Measurements from ENCODE around the gene ITPR1. TPM values are rescaled to one million over a fixed set of nuclear protein-coding genes. Genes with fewer than 3 reads are reported as not detected.

ITPR1 gene
- total and polyA plus RNA-seq, 3 experiments from 2014 or later: 14.9 to 85.8 (median 82.6) TPM

DNA sequence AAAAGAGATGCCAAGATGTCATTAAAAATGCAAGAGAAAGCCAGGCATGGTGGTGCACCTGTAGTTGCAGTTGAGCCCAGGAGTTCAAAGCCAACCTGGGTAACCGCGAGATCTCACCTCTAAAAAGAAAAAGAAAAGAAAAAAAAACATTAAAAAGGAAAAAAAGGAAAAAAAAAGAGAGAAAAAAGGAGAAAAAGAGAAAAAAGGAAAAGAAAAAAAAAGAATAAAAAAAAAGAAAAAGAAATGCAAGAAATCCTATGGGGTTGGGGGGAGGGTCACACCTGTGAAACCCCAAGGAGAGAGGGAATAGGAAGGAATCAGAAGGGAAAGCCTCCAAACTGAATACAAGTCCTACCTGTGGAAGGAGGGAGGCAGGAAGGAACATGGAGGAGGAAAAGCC is 20.8 kb upstream of the ITPR1 start:
- peaks cover 4% of the 10 kb centered on the region for H3K4me1 ChIP-seq (ENCODE audit: insufficient read depth, low read length)
- Mint-ChIP-seq H3K9me3 (no peaks in the 10 kb centered on the region), H3K4me3 (no peak overlapping the region), H3K27me3 (peaks cover 2 to 23% of the 10 kb centered on the region in 2 donors), H3K4me1 (peaks cover 2 to 5% (median 3%) of the 10 kb centered on the region in 3 donors), H3K27ac (no peak overlapping the region), H3K36me3 (no peaks in the 10 kb centered on the region)
- DNase-seq: no peak
- H3K27me3 ChIP-seq (ENCODE audit: insufficient read depth, low read length, poor library complexity, severe bottlenecking): no peaks in the 10 kb centered on the region
- ChIA-PET POLR2A (no interaction called here), CTCF (no interaction called here)
- no peaks in the 10 kb centered on the region for H3K36me3 ChIP-seq (ENCODE audit: insufficient read depth, low read length)
- no peak overlapping the region for H3K4me3 ChIP-seq (ENCODE audit: low read length)
- no peak overlapping the region for H3K27ac ChIP-seq (ENCODE audit: low read depth, low read length)
- no peaks in the 10 kb centered on the region for H3K9me3 ChIP-seq (ENCODE audit: low read length)

DNA sequence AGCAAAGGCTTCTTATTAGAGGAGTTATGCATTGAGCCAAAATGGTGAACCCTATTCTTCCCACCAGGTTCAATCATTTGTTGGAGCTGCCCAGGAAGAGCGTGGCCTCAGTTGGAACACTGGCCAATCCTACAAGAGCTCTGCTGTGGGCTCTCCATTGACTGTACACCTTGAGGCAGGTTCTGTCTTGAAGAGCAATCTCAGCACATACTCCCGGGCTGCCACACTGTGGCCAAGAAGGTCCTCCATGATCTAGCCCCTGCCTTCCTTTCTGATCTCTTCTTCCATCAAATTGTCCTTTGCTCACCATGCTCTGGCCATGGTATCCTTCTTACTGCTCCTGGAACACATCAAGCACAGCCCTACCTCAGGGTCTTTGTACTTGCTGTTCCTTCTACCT is 20.4 kb upstream of the ITPR1 start:
- no peak for DNase-seq
- Mint-ChIP-seq H3K27me3 (peaks cover 2 to 24% of the 10 kb centered on the region in 2 donors), H3K9me3 (no peaks in the 10 kb centered on the region), H3K27ac (no peak overlapping the region), H3K36me3 (no peaks in the 10 kb centered on the region), H3K4me1 (peaks cover 0 to 4% (median 0%) of the 10 kb centered on the region in 3 donors), H3K4me3 (peak overlapping the region in 1 of 7 donors; percentile 29)
- Histone ChIP-seq H3K4me1 (ENCODE audit: insufficient read depth, low read length) (no peaks in the 10 kb centered on the region), H3K9me3 (ENCODE audit: low read length) (no peaks in the 10 kb centered on the region), H3K27ac (ENCODE audit: low read depth, low read length) (no peak overlapping the region), H3K27me3 (ENCODE audit: insufficient read depth, low read length, poor library complexity, severe bottlenecking) (no peaks in the 10 kb centered on the region), H3K36me3 (ENCODE audit: insufficient read depth, low read length) (no peaks in the 10 kb centered on the region), H3K4me3 (ENCODE audit: low read length) (no peak overlapping the region)
- POLR2A ChIA-PET: no interaction called here
- CTCF ChIA-PET: no interaction called here

DNA sequence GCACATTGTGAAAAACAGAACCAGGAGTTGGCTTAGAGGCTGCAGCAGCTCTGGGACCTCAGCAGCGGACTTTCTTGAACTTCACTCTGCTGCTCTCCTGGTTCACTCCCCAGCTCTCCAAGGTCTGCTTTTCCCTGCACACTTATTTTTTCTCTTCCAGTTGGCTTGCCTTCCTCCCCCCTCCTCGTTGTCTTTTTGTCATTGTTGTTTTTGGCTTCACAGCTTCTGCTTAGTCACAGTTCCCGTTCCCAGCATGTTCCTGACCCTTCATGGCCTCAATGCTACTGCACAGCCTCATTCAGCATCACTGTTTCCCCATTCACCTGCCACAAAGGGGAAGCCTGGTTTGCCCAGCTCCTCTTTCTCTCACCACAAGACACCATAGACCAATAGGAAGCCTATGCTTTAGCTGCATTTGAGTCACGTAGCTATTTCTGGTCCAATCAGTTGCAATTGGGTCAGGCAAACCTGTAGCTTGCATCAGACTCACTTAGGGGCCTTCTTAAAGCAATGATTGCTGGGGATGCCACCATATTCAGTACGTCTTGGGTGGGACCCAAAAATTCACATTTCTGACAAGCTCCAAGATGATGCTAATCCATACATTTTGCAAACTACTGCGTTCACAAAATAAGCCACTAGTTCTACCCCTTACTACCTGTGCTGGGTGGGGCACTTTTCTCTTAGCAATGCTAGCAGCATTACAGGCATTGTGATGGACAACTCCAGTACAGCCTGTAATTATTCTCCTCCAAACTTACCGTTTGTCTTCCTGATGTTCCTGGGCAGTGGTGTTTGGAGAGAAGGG is 18.3 kb upstream of the ITPR1 start:
- ChIA-PET POLR2A (no interaction called here), CTCF (interaction anchor here (1.2 kb wide), 1 partner anchor 8 kb away, joined by 4 read pairs; the partner anchor contains the start of gene SUMF1)
- peaks cover 4 to 32% of the 10 kb centered on the region in 2 donors for H3K27me3 Mint-ChIP-seq
- H3K9me3 Mint-ChIP-seq: no peaks in the 10 kb centered on the region
- no peak overlapping the region for H3K27ac Mint-ChIP-seq
- H3K4me1 Mint-ChIP-seq: peaks cover 0 to 4% (median 0%) of the 10 kb centered on the region in 3 donors
- Histone ChIP-seq H3K27ac (ENCODE audit: low read depth, low read length) (no peak overlapping the region), H3K27me3 (ENCODE audit: insufficient read depth, low read length, poor library complexity, severe bottlenecking) (no peaks in the 10 kb centered on the region), H3K9me3 (ENCODE audit: low read length) (no peaks in the 10 kb centered on the region), H3K4me3 (ENCODE audit: low read length) (no peak overlapping the region), H3K36me3 (ENCODE audit: insufficient read depth, low read length) (no peaks in the 10 kb centered on the region), H3K4me1 (ENCODE audit: insufficient read depth, low read length) (no peaks in the 10 kb centered on the region)
- no peak overlapping the region for H3K4me3 Mint-ChIP-seq
- no peak for DNase-seq
- H3K36me3 Mint-ChIP-seq: no peaks in the 10 kb centered on the region

DNA sequence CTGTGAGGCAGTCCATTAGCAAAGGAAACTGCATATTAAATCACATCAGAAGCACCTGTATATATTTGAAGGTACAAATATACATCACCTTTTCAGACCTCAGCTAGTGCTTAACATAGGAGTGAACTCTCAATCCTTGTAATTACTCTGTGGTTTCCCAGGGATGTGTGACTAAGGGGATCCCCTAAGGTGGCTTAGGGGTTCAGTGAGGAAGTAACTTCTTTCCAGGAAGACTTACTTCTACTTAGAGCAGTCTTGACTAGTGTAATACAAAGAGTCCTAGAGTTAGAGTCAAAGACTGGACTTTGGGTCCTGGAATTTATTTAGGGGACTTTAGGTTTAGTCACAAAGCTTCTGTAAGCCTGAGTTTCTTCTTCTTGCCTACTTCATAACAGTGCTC is 17.3 kb upstream of the ITPR1 start:
- Histone ChIP-seq H3K27ac (ENCODE audit: low read depth, low read length) (no peak overlapping the region), H3K36me3 (ENCODE audit: insufficient read depth, low read length) (no peaks in the 10 kb centered on the region), H3K4me1 (ENCODE audit: insufficient read depth, low read length) (no peaks in the 10 kb centered on the region), H3K27me3 (ENCODE audit: insufficient read depth, low read length, poor library complexity, severe bottlenecking) (no peaks in the 10 kb centered on the region), H3K9me3 (ENCODE audit: low read length) (no peaks in the 10 kb centered on the region), H3K4me3 (ENCODE audit: low read length) (no peak overlapping the region)
- Mint-ChIP-seq H3K36me3 (no peaks in the 10 kb centered on the region), H3K27ac (no peak overlapping the region), H3K9me3 (no peaks in the 10 kb centered on the region), H3K4me1 (peaks cover 0 to 4% (median 0%) of the 10 kb centered on the region in 3 donors), H3K4me3 (no peak overlapping the region), H3K27me3 (peaks cover 6 to 32% of the 10 kb centered on the region in 2 donors)
- no peak for DNase-seq
- ChIA-PET CTCF (interaction anchor here (1.2 kb wide), 1 partner anchor 9 kb away, joined by 4 read pairs; the partner anchor contains the start of gene SUMF1), POLR2A (no interaction called here)

DNA sequence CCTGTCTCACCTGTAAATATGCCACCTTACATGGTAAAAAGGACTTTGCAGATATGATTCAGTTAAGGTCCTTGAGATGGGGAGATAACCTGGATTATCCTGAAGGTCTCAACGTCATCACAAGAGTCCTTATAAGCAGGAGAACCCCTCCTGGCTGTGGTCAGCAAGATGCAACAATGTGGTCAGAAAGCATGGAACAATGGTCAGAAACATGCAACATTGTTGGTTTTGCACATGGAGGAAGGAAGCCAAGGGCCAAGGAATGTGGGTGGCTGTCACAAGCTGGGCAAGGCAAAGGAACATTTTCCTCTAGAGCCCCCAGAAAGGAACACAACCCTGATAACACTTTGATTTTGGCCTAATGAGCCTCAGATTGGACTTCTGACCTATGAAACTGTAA is 16.7 kb upstream of the ITPR1 start:
- H3K36me3 ChIP-seq (ENCODE audit: insufficient read depth, low read length): no peaks in the 10 kb centered on the region
- no peak overlapping the region for H3K4me3 ChIP-seq (ENCODE audit: low read length)
- H3K27ac Mint-ChIP-seq: no peak overlapping the region
- CTCF ChIA-PET: interaction anchor here (0.5 kb wide), 1 partner anchor 30 kb away, joined by 3 read pairs; no protein-coding TSS in a partner anchor
- H3K27me3 Mint-ChIP-seq: peaks cover 8 to 32% of the 10 kb centered on the region in 2 donors
- no peaks in the 10 kb centered on the region for H3K27me3 ChIP-seq (ENCODE audit: insufficient read depth, low read length, poor library complexity, severe bottlenecking)
- peaks cover 0 to 4% (median 0%) of the 10 kb centered on the region in 3 donors for H3K4me1 Mint-ChIP-seq
- no peaks in the 10 kb centered on the region for H3K9me3 Mint-ChIP-seq
- H3K9me3 ChIP-seq (ENCODE audit: low read length): no peaks in the 10 kb centered on the region
- no peaks in the 10 kb centered on the region for H3K36me3 Mint-ChIP-seq
- POLR2A ChIA-PET: no interaction called here
- no peaks in the 10 kb centered on the region for H3K4me1 ChIP-seq (ENCODE audit: insufficient read depth, low read length)
- H3K4me3 Mint-ChIP-seq: no peak overlapping the region
- H3K27ac ChIP-seq (ENCODE audit: low read depth, low read length): no peak overlapping the region
- DNase-seq: no peak

DNA sequence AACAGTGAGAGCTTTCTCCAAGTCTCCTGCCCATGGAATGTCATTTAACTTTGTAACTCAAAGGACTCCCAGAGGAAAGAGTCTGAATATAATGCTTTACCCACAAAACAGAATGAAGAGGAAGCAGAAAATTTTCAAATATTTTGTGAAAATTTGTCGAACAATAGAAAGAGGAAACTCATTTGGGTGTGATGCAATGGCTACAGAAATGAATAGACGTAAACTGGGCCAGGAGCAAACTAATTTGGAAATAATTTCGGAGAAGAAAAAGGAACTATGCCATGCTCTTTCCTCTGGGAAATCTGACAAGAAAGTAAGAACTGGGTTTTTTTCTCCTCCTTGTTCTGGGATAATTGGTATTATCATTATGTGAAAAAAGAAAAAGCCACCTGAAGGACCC is 14.9 kb upstream of the ITPR1 start:
- Histone ChIP-seq H3K4me3 (ENCODE audit: low read length) (no peak overlapping the region), H3K9me3 (ENCODE audit: low read length) (no peaks in the 10 kb centered on the region), H3K27me3 (ENCODE audit: insufficient read depth, low read length, poor library complexity, severe bottlenecking) (no peaks in the 10 kb centered on the region), H3K36me3 (ENCODE audit: insufficient read depth, low read length) (no peaks in the 10 kb centered on the region), H3K4me1 (ENCODE audit: insufficient read depth, low read length) (no peaks in the 10 kb centered on the region), H3K27ac (ENCODE audit: low read depth, low read length) (no peak overlapping the region)
- DNase-seq: no peak
- Mint-ChIP-seq H3K36me3 (no peaks in the 10 kb centered on the region), H3K9me3 (no peaks in the 10 kb centered on the region), H3K4me1 (peaks cover 0 to 4% (median 0%) of the 10 kb centered on the region in 3 donors), H3K4me3 (no peak overlapping the region), H3K27me3 (peaks cover 7 to 30% of the 10 kb centered on the region in 2 donors), H3K27ac (no peak overlapping the region)
- ChIA-PET CTCF (no interaction called here), POLR2A (no interaction called here)

DNA sequence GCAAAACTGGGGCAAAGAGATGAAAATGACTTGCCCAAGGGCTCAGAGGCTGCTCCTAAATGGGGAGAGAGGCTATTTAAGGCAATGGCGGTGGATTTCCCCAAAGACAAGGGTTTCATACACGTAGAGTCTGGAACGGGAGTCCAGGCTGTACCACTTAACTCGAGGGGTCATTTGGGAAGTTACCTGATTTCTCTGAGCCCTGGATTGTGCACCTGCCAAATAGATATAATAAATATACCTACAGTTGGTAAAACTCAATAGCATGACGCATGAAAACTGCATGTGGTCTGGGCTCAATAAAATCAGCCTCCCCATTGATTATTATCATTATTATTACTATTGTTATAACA is 1.3 kb upstream of the ITPR1 start:
- Mint-ChIP-seq H3K27ac (peak overlapping the region in 7 of 8 donors; percentile 65 to 99 (median 90)), H3K27me3 (no peaks in the 10 kb centered on the region), H3K36me3 (peaks cover 0 to 21% (median 0%) of the 10 kb centered on the region in 3 donors), H3K4me1 (peaks cover 36 to 48% (median 47%) of the 10 kb centered on the region in 3 donors), H3K4me3 (peak overlapping the region; percentile 90 to 98 (median 94)), H3K9me3 (no peaks in the 10 kb centered on the region)
- no peak overlapping the region for H3K4me3 ChIP-seq (ENCODE audit: low read length)
- POLR2A ChIA-PET: interaction anchor here (2.6 to 2.7 kb wide), 2 partner anchors 24 to 26 kb away, joined by 29 to 39 read pairs; partner anchors contain the start of gene SUMF1
- no peaks in the 10 kb centered on the region for H3K9me3 ChIP-seq (ENCODE audit: low read length)
- CTCF ChIA-PET: interaction anchor here (1.3 to 3.7 kb wide), 4 partner anchors 27 to 141 kb away, joined by 3 to 21 read pairs (median 9); no protein-coding TSS in a partner anchor
- no peaks in the 10 kb centered on the region for H3K27me3 ChIP-seq (ENCODE audit: insufficient read depth, low read length, poor library complexity, severe bottlenecking)
- DNase-seq: no peak
- no peak overlapping the region for H3K27ac ChIP-seq (ENCODE audit: low read depth, low read length)
- H3K4me1 ChIP-seq (ENCODE audit: insufficient read depth, low read length): peaks cover 26% of the 10 kb centered on the region
- H3K36me3 ChIP-seq (ENCODE audit: insufficient read depth, low read length): no peaks in the 10 kb centered on the region

Data from CD8-positive, alpha-beta memory T cell (primary cell).